Ectodermal cell (in vitro differentiated cells): ENCODE results near the gene CARD18.
"Not testable (repeated sequence)": the region's sequence is repeated elsewhere in the genome, so short reads cannot be mapped to it uniquely, and the experiment has no call there.

ENCODE experiments used
- H3K27ac ChIP-seq: 2 replicates; pipeline ENCODE4 v1.7.0; 2013; ENCODE audit warnings: mild to moderate bottlenecking, low read depth, low read length; ENCODE audit not compliant: insufficient read depth, poor library complexity, severe bottlenecking
- H3K27me3 ChIP-seq: 2 replicates; pipeline ENCODE4 v1.7.0; 2013; ENCODE audit warnings: mild to moderate bottlenecking, low read length; ENCODE audit not compliant: insufficient read depth, control insufficient read depth, poor library complexity, severe bottlenecking
- H3K36me3 ChIP-seq: one replicate; pipeline ENCODE4 v1.7.0; 2013; ENCODE audit warnings: low read length; ENCODE audit not compliant: control insufficient read depth, insufficient read depth
- H3K4me1 ChIP-seq: one replicate; pipeline ENCODE4 v1.7.0; 2013; ENCODE audit warnings: low read length; ENCODE audit not compliant: control insufficient read depth, insufficient read depth
- H3K4me3 ChIP-seq: 2 replicates; pipeline ENCODE4 v1.7.0; 2013; ENCODE audit warnings: low read depth, low read length, control low read depth; ENCODE audit not compliant: insufficient read depth
- H3K9me3 ChIP-seq: 2 replicates; pipeline ENCODE4 v1.7.0; 2013; ENCODE audit warnings: mild to moderate bottlenecking, low read length, moderate library complexity; ENCODE audit not compliant: control insufficient read depth
- WGBS, 2 experiments: methylation state at CpG; one replicate each; pipeline ENCODE4 v1.1.7; 2013; ENCODE audit warnings: missing lambda C conversion rate in 2 of 2; 5-methylcytosine and 5-hydroxymethylcytosine counted together

Gene CARD18

GRCh38 chr11:105109321-105109720, 30.2 kb downstream of the CARD18 start:
- WGBS, 2 experiments: 95 to 100% methylated on average over 1 of the region's 1 CpG
- Histone ChIP-seq H3K4me3 (no peak overlapping the region), H3K36me3 (no peaks in the 10 kb centered on the region), H3K27ac (no peak overlapping the region), H3K4me1 (no peaks in the 10 kb centered on the region), H3K9me3 (peaks cover 2% of the 10 kb centered on the region), H3K27me3 (no peaks in the 10 kb centered on the region)

GRCh38 chr11:105108247-105108646, 31.3 kb downstream of the CARD18 start:
- Histone ChIP-seq H3K27ac (no peak overlapping the region), H3K9me3 (peaks cover 2% of the 10 kb centered on the region), H3K36me3 (no peaks in the 10 kb centered on the region), H3K4me3 (no peak overlapping the region), H3K27me3 (no peaks in the 10 kb centered on the region), H3K4me1 (no peaks in the 10 kb centered on the region)
- WGBS, 2 experiments: 90 to 94% methylated on average over 1 of the region's 1 CpG

GRCh38 chr11:105107226-105107825, 32.2 kb downstream of the CARD18 start:
- 96 to 98% methylated on average over 7 to 8 of the region's 8 CpGs for WGBS, 2 experiments
- not testable (repeated sequence) for H3K27ac ChIP-seq, H3K36me3 ChIP-seq, H3K4me3 ChIP-seq, H3K4me1 ChIP-seq, H3K27me3 ChIP-seq, H3K9me3 ChIP-seq

GRCh38 chr11:105106140-105106539, 33.4 kb downstream of the CARD18 start:
- H3K27ac ChIP-seq: no peak overlapping the region
- no peaks in the 10 kb centered on the region for H3K36me3 ChIP-seq
- H3K4me3 ChIP-seq: no peak overlapping the region
- no peaks in the 10 kb centered on the region for H3K4me1 ChIP-seq
- H3K9me3 ChIP-seq: peaks cover 2% of the 10 kb centered on the region
- no peaks in the 10 kb centered on the region for H3K27me3 ChIP-seq
- WGBS, 2 experiments: 96 to 100% methylated on average over 1 of the region's 1 CpG

GRCh38 chr11:105104292-105104691, 35.3 kb downstream of the CARD18 start:
- no peak overlapping the region for H3K27ac ChIP-seq
- H3K4me1 ChIP-seq: no peaks in the 10 kb centered on the region
- no peaks in the 10 kb centered on the region for H3K27me3 ChIP-seq
- H3K4me3 ChIP-seq: no peak overlapping the region
- 55 to 78% methylated on average over 1 of the region's 1 CpG for WGBS, 2 experiments
- H3K36me3 ChIP-seq: no peaks in the 10 kb centered on the region
- peaks cover 2% of the 10 kb centered on the region for H3K9me3 ChIP-seq

GRCh38 chr11:105103336-105103735, 36.2 kb downstream of the CARD18 start:
- Histone ChIP-seq H3K27me3 (no peaks in the 10 kb centered on the region), H3K9me3 (peaks cover 2% of the 10 kb centered on the region), H3K36me3 (no peaks in the 10 kb centered on the region), H3K4me3 (no peak overlapping the region), H3K4me1 (no peaks in the 10 kb centered on the region), H3K27ac (no peak overlapping the region)

- no CpG with 5 or more reads among the region's 3 CpGs for WGBS, 2 experiments
- H3K27me3 ChIP-seq, H3K4me1 ChIP-seq, H3K27ac ChIP-seq, H3K4me3 ChIP-seq, H3K9me3 ChIP-seq, H3K36me3 ChIP-seq: not testable (repeated sequence)
These were observed 37.4 kb downstream of the CARD18 start for GRCh38 chr11:105102079-105102581.

- H3K4me1 ChIP-seq: no peaks in the 10 kb centered on the region
- H3K9me3 ChIP-seq: peaks cover 2% of the 10 kb centered on the region
- H3K36me3 ChIP-seq: no peaks in the 10 kb centered on the region
- 90 to 96% methylated on average over 2 of the region's 2 CpGs for WGBS, 2 experiments
- H3K27me3 ChIP-seq: no peaks in the 10 kb centered on the region
- no peak overlapping the region for H3K27ac ChIP-seq
- H3K4me3 ChIP-seq: no peak overlapping the region
These were observed 38.5 kb downstream of the CARD18 start for GRCh38 chr11:105100981-105101630.

- Histone ChIP-seq H3K4me1 (no peaks in the 10 kb centered on the region), H3K4me3 (no peak overlapping the region), H3K27ac (no peak overlapping the region), H3K36me3 (no peaks in the 10 kb centered on the region), H3K9me3 (no peaks in the 10 kb centered on the region), H3K27me3 (no peaks in the 10 kb centered on the region)
- 82 to 84% methylated on average over 6 to 7 of the region's 7 CpGs for WGBS, 2 experiments
These were observed 39.4 kb downstream of the CARD18 start for GRCh38 chr11:105100206-105100605.

GRCh38 chr11:105099594-105099993, 40.0 kb downstream of the CARD18 start:
- H3K36me3 ChIP-seq, H3K4me1 ChIP-seq, H3K27me3 ChIP-seq, H3K9me3 ChIP-seq, H3K4me3 ChIP-seq, H3K27ac ChIP-seq: not testable (repeated sequence)
- WGBS, 2 experiments: 80 to 83% methylated on average over 1 of the region's 2 CpGs
